ENCODE results near the gene NRIP1. TPM values are rescaled to one million over a fixed set of nuclear protein-coding genes. Genes with fewer than 3 reads are reported as not detected.

NRIP1 gene
- total and polyA plus RNA-seq, 5 donors from 2014 or later = 11.6 to 20.3 (median 13.3) TPM

GRCh38 chr21:15058854-15059263 is 5.9 kb downstream of the NRIP1 start:
- Histone ChIP-seq H3K4me3 (ENCODE audit: low read depth, low read length) (peak overlapping the region; percentile 16), H3K27me3 (ENCODE audit: control insufficient read depth, insufficient read depth, low read length) (peaks cover 7% of the 10 kb centered on the region), H3K9me3 (ENCODE audit: control insufficient read depth in 2 of 2, low read length in 2 of 2) (no peaks in the 10 kb centered on the region), H3K36me3 (ENCODE audit: control insufficient read depth, insufficient read depth, low read length) (no peaks in the 10 kb centered on the region), H3K4me1 (ENCODE audit: control insufficient read depth, insufficient read depth, low read length, poor library complexity, severe bottlenecking) (peaks cover 12% of the 10 kb centered on the region), H3K27ac (ENCODE audit: insufficient read depth, low read length, poor library complexity, severe bottlenecking) (no peak overlapping the region)
- peak overlapping the region in 3 of 4 donors; percentile 8 to 57 (median 51) for H3K4me3 Mint-ChIP-seq
- H3K9me3 Mint-ChIP-seq = no peaks in the 10 kb centered on the region
- H3K4me1 Mint-ChIP-seq = peaks cover 15 to 94% (median 55%) of the 10 kb centered on the region in 4 donors
- ATAC-seq (ENCODE audit: low read depth in 2 of 2) (peak in 1 of 2 donors; percentile 38), DNase-seq (peak in 1 of 3 donors; percentile 23)
- peaks cover 47% of the 10 kb centered on the region for H3K27me3 Mint-ChIP-seq
- H3K27ac Mint-ChIP-seq = peak overlapping the region in 1 of 3 donors; percentile 11
- no peaks in the 10 kb centered on the region for H3K36me3 Mint-ChIP-seq

- H3K4me1 Mint-ChIP-seq = peaks cover 11 to 94% (median 50%) of the 10 kb centered on the region in 4 donors
- DNase-seq = peak in 1 of 3 donors; percentile 9
- H3K9me3 Mint-ChIP-seq = no peaks in the 10 kb centered on the region
- H3K27me3 Mint-ChIP-seq = peaks cover 32% of the 10 kb centered on the region
- Histone ChIP-seq H3K27me3 (ENCODE audit: control insufficient read depth, insufficient read depth, low read length) (peaks cover 2% of the 10 kb centered on the region), H3K9me3 (ENCODE audit: control insufficient read depth in 2 of 2, low read length in 2 of 2) (no peaks in the 10 kb centered on the region), H3K36me3 (ENCODE audit: control insufficient read depth, insufficient read depth, low read length) (no peaks in the 10 kb centered on the region), H3K4me3 (ENCODE audit: low read depth, low read length) (peak overlapping the region; percentile 34), H3K4me1 (ENCODE audit: control insufficient read depth, insufficient read depth, low read length, poor library complexity, severe bottlenecking) (no peaks in the 10 kb centered on the region), H3K27ac (ENCODE audit: insufficient read depth, low read length, poor library complexity, severe bottlenecking) (no peak overlapping the region)
- H3K36me3 Mint-ChIP-seq = no peaks in the 10 kb centered on the region
- peak in 1 of 2 donors; percentile 7 for ATAC-seq (ENCODE audit: low read depth in 2 of 2)
- H3K4me3 Mint-ChIP-seq = peak overlapping the region in 3 of 4 donors; percentile 5 to 33 (median 25)
- peak overlapping the region in 1 of 3 donors; percentile 33 for H3K27ac Mint-ChIP-seq
These were observed 7.5 kb downstream of the NRIP1 start for GRCh38 chr21:15057285-15057684.

- no peak overlapping the region for H3K27ac Mint-ChIP-seq
These were observed 10.1 kb downstream of the NRIP1 start for GRCh38 chr21:15054606-15055239.

GRCh38 chr21:15054089-15054488 is 10.7 kb downstream of the NRIP1 start:
- no peak overlapping the region for H3K4me3 ChIP-seq (ENCODE audit: low read depth, low read length)
- H3K27ac ChIP-seq (ENCODE audit: insufficient read depth, low read length, poor library complexity, severe bottlenecking) = no peak overlapping the region
- Mint-ChIP-seq H3K4me3 (no peak overlapping the region), H3K9me3 (no peaks in the 10 kb centered on the region), H3K36me3 (no peaks in the 10 kb centered on the region), H3K27me3 (peaks cover 18% of the 10 kb centered on the region), H3K4me1 (peaks cover 17 to 86% (median 54%) of the 10 kb centered on the region in 4 donors), H3K27ac (no peak overlapping the region)
- ATAC-seq (ENCODE audit: low read depth in 2 of 2) = no peak
- DNase-seq = peak in 1 of 3 donors; percentile 11
- H3K9me3 ChIP-seq (ENCODE audit: control insufficient read depth in 2 of 2, low read length in 2 of 2) = no peaks in the 10 kb centered on the region
- peaks cover 2% of the 10 kb centered on the region for H3K27me3 ChIP-seq (ENCODE audit: control insufficient read depth, insufficient read depth, low read length)
- H3K4me1 ChIP-seq (ENCODE audit: control insufficient read depth, insufficient read depth, low read length, poor library complexity, severe bottlenecking) = peaks cover 5% of the 10 kb centered on the region
- no peaks in the 10 kb centered on the region for H3K36me3 ChIP-seq (ENCODE audit: control insufficient read depth, insufficient read depth, low read length)

More at GRCh38 chr21:15054606-15055239, 10.1 kb downstream of the NRIP1 start:
- no peak overlapping the region for H3K4me3 ChIP-seq (ENCODE audit: low read depth, low read length)
- ATAC-seq (ENCODE audit: low read depth in 2 of 2) = no peak
- no peak overlapping the region for H3K27ac ChIP-seq (ENCODE audit: insufficient read depth, low read length, poor library complexity, severe bottlenecking)
- peaks cover 5% of the 10 kb centered on the region for H3K4me1 ChIP-seq (ENCODE audit: control insufficient read depth, insufficient read depth, low read length, poor library complexity, severe bottlenecking)
- H3K9me3 ChIP-seq (ENCODE audit: control insufficient read depth in 2 of 2, low read length in 2 of 2) = no peaks in the 10 kb centered on the region
- DNase-seq = no peak
- no peaks in the 10 kb centered on the region for H3K36me3 ChIP-seq (ENCODE audit: control insufficient read depth, insufficient read depth, low read length)
- Mint-ChIP-seq H3K36me3 (no peaks in the 10 kb centered on the region), H3K4me1 (peaks cover 18 to 92% (median 57%) of the 10 kb centered on the region in 4 donors), H3K27me3 (peaks cover 18% of the 10 kb centered on the region), H3K9me3 (no peaks in the 10 kb centered on the region), H3K4me3 (peak overlapping the region in 1 of 4 donors; percentile 33)
- peaks cover 2% of the 10 kb centered on the region for H3K27me3 ChIP-seq (ENCODE audit: control insufficient read depth, insufficient read depth, low read length)

GRCh38 chr21:15053500-15053899 is 11.3 kb downstream of the NRIP1 start:
- H3K36me3 ChIP-seq (ENCODE audit: control insufficient read depth, insufficient read depth, low read length) = no peaks in the 10 kb centered on the region

GRCh38 chr21:15052459-15052763 is 12.4 kb downstream of the NRIP1 start:
- DNase-seq (no peak), ATAC-seq (ENCODE audit: low read depth in 2 of 2) (no peak)
- Histone ChIP-seq H3K4me3 (ENCODE audit: low read depth, low read length) (peak overlapping the region; percentile 48), H3K27me3 (ENCODE audit: control insufficient read depth, insufficient read depth, low read length) (peaks cover 2% of the 10 kb centered on the region), H3K4me1 (ENCODE audit: control insufficient read depth, insufficient read depth, low read length, poor library complexity, severe bottlenecking) (peaks cover 7% of the 10 kb centered on the region), H3K9me3 (ENCODE audit: control insufficient read depth in 2 of 2, low read length in 2 of 2) (no peaks in the 10 kb centered on the region), H3K27ac (ENCODE audit: insufficient read depth, low read length, poor library complexity, severe bottlenecking) (no peak overlapping the region), H3K36me3 (ENCODE audit: control insufficient read depth, insufficient read depth, low read length) (no peaks in the 10 kb centered on the region)
- Mint-ChIP-seq H3K4me3 (peak overlapping the region; percentile 6 to 71 (median 46)), H3K36me3 (no peaks in the 10 kb centered on the region), H3K27me3 (peaks cover 12% of the 10 kb centered on the region), H3K4me1 (peaks cover 10 to 80% (median 53%) of the 10 kb centered on the region in 4 donors), H3K27ac (peak overlapping the region in 2 of 3 donors; percentile 6 to 53), H3K9me3 (no peaks in the 10 kb centered on the region)

More at GRCh38 chr21:15053500-15053899, 11.3 kb downstream of the NRIP1 start:
- Histone ChIP-seq H3K4me1 (ENCODE audit: control insufficient read depth, insufficient read depth, low read length, poor library complexity, severe bottlenecking) (peaks cover 7% of the 10 kb centered on the region), H3K27ac (ENCODE audit: insufficient read depth, low read length, poor library complexity, severe bottlenecking) (no peak overlapping the region), H3K9me3 (ENCODE audit: control insufficient read depth in 2 of 2, low read length in 2 of 2) (no peaks in the 10 kb centered on the region), H3K27me3 (ENCODE audit: control insufficient read depth, insufficient read depth, low read length) (peaks cover 2% of the 10 kb centered on the region), H3K4me3 (ENCODE audit: low read depth, low read length) (no peak overlapping the region)
- Mint-ChIP-seq H3K27me3 (peaks cover 18% of the 10 kb centered on the region), H3K27ac (no peak overlapping the region), H3K36me3 (no peaks in the 10 kb centered on the region), H3K4me3 (no peak overlapping the region), H3K4me1 (peaks cover 11 to 82% (median 51%) of the 10 kb centered on the region in 4 donors), H3K9me3 (no peaks in the 10 kb centered on the region)
- no peak for ATAC-seq (ENCODE audit: low read depth in 2 of 2)
- DNase-seq = no peak

GRCh38 chr21:15051644-15052458 is 12.9 kb downstream of the NRIP1 start:
- Histone ChIP-seq H3K4me3 (ENCODE audit: low read depth, low read length) (peak overlapping the region; percentile 48), H3K9me3 (ENCODE audit: control insufficient read depth in 2 of 2, low read length in 2 of 2) (no peaks in the 10 kb centered on the region), H3K27ac (ENCODE audit: insufficient read depth, low read length, poor library complexity, severe bottlenecking) (no peak overlapping the region), H3K4me1 (ENCODE audit: control insufficient read depth, insufficient read depth, low read length, poor library complexity, severe bottlenecking) (peaks cover 7% of the 10 kb centered on the region), H3K36me3 (ENCODE audit: control insufficient read depth, insufficient read depth, low read length) (no peaks in the 10 kb centered on the region), H3K27me3 (ENCODE audit: control insufficient read depth, insufficient read depth, low read length) (no peaks in the 10 kb centered on the region)
- Mint-ChIP-seq H3K4me3 (peak overlapping the region; percentile 6 to 71 (median 48)), H3K4me1 (peaks cover 10 to 78% (median 50%) of the 10 kb centered on the region in 4 donors), H3K36me3 (peaks cover 3% of the 10 kb centered on the region), H3K27ac (peak overlapping the region; percentile 32 to 75 (median 53)), H3K27me3 (peaks cover 8% of the 10 kb centered on the region), H3K9me3 (no peaks in the 10 kb centered on the region)
- peak in 2 of 3 donors; percentile 6 to 61 for DNase-seq
- peak; percentile 48 to 59 for ATAC-seq (ENCODE audit: low read depth in 2 of 2)

Measured in CD4-positive, CD25-positive, alpha-beta regulatory T cell (primary cell).